ENCODE results near the gene NUP98.
"Not testable (repeated sequence)": the region's sequence is repeated elsewhere in the genome, so short reads cannot be mapped to it uniquely, and the experiment has no call there.

The NUP98 gene

DNA sequence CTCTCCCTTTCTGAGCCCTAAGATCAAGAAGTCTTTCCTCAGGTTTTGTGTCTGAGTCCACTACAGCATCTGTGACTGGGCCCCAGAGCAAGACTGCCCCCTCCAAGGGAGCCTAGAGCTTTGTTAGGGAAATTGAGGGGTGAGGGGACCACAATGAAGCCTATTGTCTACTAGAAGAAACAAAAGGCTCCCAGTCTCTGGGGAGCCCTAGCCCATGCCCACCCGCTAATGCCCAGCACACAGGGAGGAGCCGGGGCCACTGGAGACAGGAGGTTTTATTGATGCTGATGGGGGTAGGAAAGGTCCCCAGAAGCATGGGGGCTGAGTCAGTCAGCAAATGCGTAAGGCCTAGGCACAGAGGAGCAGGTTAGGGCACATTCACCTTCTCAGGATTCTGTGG lies 29.4 kb upstream of the NUP98 start:
- peak; percentile 94 for DNase-seq (ENCODE audit: low spot score)

DNA sequence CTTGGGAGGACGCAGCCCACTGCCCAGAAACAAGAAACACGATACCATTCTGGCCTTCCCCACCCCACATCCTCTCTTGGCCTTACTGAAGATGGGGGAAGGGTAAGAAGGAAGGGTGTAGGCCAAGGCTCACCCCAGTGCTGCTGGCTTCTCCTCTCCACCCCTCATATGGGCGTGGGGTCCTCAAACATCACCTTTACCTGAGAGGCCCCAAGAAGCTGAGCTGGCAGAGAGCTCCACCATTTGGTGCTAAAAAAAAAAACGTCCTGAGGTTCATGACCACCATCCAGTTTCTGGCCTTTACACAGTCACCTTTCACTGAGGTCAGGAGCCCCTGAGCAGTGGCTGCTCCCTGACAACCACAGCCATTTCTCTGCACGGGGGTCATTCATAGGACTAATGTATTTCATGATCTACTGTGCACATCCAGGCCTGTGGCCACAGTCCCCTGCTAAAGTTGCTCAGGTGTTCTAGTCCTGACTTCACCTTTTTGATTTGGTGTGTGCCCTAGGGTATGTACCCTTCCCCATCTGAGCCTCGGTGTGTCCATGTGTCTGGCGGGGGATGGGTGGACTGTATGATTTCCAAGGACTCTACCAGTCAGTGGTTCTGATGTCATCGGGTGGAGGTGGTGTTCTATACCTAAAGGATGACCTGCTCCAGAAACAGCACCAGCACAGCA lies 28.3 kb upstream of the NUP98 start:
- no peak for DNase-seq (ENCODE audit: low spot score)

DNA sequence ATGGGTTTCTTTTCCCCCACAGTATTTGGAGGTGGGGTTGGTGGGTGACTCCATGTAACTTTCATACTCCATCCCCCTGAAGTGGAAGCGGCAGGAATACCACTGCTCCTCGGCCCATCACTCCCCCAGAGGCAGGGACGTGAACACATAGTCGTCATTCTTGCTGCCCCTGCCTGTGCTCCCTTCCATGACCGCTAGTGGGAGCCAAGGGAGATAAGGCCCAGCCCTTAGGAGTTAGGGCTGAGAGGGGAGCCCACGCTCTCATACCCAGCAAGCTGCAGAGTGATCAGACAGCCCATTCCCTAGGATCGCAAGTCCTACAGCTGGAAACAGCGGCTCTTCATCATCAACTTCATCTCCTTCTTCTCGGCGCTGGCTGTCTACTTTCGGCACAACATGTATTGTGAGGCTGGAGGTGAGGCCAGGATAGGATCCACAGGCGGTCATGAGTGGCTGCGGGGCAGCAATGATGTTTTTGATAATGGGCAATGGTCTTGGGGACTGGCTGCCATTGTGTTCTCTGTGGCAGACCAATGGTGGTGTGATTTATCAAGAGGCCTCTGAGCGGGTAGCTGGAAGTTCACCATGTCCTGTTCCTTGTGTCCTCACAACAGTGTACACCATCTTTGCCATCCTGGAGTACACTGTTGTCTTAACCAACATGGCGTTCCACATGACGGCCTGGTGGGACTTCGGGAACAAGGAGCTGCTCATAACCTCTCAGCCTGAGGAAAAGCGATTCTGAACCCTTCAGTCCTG lies 27.5 kb upstream of the NUP98 start:
- peak; percentile 78 for DNase-seq (ENCODE audit: low spot score)

DNA sequence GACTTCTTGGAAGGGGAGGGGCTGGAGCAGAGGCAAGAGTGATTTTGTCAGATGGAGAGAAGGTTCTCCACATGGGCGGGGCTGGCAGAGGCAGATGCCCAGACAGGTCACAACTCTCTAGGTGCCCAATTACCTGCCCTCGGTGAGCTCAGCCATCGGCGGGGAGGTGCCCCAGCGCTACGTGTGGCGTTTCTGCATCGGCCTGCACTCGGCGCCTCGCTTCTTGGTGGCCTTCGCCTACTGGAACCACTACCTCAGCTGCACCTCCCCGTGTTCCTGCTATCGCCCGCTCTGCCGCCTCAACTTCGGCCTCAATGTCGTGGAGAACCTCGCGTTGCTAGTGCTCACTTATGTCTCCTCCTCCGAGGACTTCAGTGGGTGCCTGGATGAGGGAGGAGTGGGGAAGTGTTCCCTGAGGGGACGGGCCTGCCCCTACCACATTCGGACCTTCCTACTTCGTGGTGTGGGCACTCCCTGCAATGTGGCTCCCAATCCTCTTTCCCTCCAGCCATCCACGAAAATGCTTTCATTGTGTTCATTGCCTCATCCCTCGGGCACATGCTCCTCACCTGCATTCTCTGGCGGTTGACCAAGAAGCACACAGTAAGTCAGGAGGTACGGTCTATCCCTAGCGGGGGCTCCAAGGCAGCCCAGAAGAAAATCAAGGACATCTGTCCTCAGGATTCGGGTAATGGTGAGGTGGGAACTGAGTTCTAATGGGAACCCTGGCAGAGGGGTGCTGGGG lies 26.6 kb upstream of the NUP98 start:
- no peak for DNase-seq (ENCODE audit: low spot score)

DNA sequence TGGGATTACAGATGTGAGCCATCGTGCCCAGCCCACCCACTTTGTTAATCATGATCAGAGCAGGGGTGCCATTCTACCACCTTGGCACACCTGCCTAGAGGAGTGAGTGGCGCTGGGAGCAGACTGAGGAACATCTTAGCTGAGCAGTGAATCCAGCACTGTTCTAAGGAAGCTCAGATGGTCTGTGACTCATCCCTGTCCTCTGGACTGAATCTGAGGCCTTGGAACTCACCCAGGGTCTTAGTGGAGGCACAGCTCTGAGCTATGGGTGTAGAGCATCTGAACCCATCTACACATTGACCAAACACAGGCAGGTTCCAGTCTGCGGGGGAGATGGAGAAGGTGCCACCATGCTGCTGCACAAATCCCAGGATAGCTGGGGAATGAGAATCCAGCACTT lies 25.9 kb upstream of the NUP98 start:
- no peak for DNase-seq (ENCODE audit: low spot score)

DNA sequence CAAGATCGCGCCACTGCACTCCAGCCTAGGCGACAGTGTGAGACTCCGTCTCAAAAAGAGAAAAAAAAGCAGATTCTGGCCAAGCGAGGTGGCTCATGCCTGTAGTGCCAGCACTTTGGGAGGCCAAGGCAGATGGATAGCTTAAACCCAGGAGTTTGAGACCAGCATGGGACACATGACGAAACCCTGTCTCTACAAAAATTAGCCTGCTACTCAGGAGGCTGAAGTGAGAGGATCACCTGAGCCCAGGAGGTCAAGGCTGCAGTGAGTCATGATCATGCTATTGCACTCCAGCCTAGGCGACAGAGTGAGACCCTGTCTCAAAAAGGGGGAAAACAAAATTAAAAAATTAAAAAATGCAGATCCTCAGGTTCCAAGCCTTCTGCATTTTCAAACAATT lies 25.0 kb upstream of the NUP98 start:
- DNase-seq (ENCODE audit: low spot score) = no peak

DNA sequence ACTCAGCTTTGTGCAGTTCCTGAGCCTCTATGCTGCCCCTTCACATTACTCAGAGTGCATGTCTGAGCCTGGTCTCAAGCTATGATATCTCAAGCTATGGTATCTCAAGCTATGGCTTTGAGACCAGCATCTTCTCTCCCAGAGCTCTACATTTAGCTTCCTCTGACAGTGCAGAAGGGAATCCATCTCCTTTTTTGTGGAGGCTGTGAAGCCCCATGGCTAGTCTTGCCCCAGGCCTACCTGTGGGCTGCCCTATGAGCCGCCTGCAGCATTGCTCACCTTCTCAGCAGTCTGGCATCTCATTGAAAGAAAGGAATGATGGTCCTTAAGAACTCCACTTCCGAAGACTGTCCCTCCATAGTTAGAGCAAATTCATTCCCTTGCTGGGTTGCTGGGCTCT lies 23.6 kb upstream of the NUP98 start:
- DNase-seq (ENCODE audit: low spot score) = no peak

DNA sequence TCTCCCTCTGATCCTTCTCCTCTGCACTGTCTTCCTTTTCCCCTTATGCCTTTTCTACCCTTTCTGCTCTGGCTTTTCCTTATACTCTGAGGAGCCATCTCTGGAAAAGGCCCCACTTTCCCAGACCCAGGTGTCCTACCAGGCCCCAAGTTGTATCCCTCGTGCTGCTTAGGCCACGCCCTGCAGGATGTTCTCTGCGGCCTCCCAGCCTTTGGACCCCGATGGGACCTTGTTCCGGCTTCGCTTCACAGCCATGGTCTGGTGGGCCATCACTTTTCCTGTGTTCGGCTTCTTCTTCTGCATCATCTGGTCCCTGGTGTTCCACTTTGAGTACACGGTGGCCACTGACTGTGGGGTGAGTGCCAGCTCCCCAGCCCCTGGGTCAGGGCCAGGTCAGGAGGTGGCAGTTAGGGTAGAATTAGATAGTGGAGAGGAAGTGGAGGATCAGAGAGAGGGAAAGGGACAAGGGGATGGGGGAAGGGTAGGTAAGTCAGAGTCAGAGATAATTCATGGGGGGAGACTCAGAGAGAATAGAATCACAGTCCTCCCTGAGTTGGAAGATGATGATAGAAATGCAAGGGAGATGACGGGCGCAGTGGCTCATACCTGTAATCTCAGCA lies 19.9 kb upstream of the NUP98 start:
- no peak for DNase-seq (ENCODE audit: low spot score)

DNA sequence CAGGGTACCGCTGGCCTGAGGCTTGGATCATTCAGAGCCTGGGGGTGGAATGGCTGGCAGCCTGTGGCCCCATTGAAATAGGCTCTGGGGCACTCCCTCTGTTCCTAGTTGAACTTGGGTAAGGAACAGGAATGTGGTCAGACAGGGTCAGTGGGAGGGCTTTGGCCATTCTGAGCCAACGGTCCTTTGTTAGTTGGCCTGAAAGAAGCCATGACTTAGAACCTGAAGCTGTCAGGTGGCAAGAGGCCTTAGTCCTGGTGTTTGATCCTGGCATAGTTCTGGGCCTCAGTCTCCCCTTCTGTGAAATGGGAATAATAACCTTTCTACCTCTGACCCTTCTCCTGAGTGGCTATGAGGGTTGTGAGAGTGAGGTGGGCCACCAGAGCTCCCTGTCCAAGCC lies 19.3 kb upstream of the NUP98 start:
- no peak for DNase-seq (ENCODE audit: low spot score)

DNA sequence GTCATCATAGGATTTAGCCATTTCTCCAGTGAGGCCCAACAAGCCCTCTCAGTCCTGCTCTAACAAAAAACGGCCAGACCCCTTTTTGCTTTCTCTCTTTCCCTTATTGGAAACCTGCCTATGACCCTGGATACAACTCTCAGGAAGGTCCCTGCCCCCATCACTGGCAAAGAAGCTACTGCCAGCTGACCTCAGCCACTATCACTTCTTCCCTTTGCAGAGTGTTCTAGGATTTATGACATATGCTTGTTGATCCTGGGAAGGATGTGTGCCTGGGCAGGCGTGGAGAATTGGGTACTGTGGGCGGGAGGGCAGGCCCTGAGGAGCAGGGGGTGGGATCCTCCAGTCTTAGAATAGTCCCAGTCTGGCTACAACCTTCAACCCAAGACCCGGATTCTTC lies 18.5 kb upstream of the NUP98 start:
- no peak for DNase-seq (ENCODE audit: low spot score)

DNA sequence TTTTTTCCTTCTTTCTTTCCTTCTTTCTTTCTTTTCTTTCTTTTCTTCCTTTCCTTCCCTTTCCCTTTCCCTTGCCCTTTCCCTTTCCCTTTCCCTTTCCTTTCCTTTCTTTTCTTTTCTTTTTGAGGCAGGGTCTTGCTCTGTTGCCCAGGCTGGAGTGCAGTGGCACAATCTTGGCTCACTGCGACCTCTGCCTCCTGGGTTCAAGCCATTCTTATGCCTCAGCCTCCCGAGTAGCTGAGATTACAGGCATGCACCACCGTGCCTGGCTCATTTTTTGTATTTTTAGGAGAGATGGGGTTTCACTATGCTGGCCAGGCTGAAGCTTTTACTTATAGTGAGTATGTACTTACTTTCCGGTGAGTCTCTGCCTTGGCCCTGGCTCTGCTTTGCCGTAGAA lies 17.5 kb upstream of the NUP98 start:
- not testable (repeated sequence) for DNase-seq (ENCODE audit: low spot score)

DNA sequence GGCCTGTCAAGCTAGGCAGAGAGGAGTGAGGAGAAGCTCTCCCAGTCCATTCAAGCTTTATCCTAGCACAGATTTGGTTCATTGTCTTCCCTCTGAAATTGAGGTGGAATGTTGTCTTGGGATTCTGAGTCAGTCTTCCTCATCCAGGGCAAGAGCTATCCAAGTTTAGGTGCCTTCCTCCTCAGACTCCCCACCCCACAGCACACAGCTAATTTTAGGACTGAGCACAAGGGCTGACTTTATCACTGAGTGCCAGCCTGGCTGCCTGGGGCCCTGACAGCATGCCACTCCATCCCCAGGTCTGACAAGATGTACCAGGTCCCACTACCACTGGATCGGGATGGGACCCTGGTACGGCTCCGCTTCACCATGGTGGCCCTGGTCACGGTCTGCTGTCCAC lies 13.6 kb upstream of the NUP98 start:
- DNase-seq (ENCODE audit: low spot score) = no peak

DNA sequence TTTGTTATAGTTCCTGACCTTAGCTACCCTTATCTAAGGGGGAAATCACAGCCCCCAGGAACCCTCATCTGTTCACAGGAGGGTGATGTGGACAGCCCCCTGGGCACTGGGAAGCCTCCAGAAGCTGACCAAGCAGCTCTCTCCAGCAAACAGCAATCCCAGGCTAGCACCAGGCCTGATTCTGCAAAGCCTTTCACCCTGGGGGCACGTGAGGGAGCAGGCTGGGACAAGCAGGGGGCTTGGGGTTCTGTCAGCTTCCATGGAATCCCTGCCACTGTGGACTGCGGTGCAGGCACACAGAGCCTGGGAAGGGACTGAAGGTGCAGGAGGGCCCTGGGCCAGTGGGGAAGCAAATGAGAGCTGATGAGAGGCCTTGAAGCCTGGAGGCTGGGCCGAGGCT lies 13.1 kb upstream of the NUP98 start:
- no peak for DNase-seq (ENCODE audit: low spot score)

DNA sequence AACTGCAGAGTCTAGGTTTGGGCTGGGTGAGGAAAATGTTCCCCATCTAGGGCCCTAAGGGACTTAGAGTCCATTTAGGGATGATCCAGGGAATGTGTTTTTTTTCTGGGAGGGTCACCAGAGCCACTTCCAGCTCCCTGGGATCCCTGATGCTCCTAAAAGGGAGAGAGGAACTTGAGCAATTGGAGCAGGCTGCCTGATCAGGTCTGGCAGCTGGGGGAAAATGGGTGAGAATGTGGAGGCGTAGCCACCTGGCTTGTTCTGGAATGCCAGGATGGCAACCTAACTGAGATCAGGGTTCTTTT lies 12.2 kb upstream of the NUP98 start:
- DNase-seq (ENCODE audit: low spot score) = peak; percentile 47

DNA sequence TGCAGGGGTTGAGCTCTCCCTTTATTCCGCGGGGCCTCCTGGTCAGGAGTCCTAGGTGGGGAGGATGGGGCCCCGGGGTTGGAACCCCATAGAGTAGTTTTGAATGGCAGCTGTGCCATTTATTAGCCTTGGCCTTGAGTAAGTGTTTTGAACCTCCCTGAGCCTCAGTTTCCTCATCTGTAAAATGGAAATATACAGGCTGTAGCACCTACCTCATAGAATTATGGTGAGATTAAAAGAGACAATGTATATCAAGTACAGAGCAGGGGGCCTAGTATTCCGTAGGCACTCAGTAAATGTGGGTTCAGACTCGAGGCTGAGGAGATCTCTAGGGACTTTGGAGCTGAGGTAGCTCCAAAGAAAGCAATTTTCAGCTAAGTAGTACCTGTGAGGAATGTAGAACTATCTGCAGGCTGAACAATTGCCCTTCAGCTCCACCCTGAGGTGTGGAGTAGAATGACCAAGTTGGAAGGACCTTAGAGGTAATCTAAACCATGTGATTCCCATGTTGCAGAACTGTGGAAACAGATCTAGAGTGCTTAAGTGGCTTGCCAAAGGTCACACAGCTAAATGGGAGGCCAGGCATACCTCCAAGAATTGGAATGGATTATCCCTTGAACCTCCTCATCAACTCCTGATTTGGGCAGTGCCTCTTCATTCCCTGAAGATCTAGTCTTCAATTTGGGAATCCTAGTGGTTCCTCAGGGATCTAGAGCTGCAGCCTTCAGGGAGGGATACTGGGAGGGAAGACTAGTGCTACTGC lies 11.7 kb upstream of the NUP98 start:
- DNase-seq (ENCODE audit: low spot score) = no peak

DNA sequence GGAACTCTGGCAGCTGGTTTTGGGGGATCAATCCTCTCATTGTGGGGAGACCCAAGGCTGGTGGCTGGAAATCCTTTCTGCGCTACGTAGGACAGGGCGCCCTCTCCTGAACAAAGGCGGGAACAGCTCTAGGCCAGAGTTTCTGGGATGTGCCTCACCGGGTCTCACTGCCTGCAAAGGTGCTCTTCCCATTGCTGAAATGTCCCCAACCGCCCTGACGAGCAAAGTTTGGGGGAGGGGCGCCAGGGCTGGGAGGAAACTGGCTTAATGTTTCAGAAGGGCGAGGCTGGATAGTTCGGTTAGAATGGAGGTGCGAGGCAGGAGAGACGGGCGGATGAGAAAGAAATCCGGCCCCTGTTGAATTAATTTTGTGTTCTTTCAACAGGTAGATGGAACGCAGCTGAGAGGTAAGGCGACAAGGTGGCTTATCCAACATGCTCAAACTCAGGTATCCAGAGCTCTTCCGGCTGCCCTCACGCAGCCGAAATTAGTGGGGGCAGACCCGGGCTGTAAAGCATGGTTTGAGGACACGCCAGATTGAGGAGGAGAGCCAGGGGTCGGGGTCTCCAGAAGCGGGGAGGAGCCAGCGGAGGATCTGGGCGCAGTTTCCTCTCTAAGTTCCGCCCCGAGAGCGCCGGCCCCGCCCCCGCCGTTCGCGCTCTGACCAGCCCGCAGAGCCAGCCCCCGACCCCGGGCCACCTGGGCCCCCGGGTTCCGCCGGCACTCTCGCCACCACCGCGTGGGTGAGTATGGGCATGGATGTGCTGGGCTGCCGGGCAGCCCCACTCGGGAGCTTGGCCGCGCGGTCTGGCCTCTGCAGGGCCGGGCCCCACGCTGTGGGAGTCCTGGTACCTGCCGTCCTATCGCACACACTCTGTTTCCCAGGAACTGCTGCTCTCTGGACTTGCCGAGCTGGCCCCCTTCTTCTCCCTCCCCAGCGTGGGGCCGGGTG lies 10.8 kb upstream of the NUP98 start, which contains the start of gene PGAP2:
TSS of gene PGAP2 (plus strand) at position 652 of the 952 bp plus-strand sequence. CDS start 2,700 bp downstream, outside the sequence.
- DNase-seq (ENCODE audit: low spot score) = peak; percentile 81

DNA sequence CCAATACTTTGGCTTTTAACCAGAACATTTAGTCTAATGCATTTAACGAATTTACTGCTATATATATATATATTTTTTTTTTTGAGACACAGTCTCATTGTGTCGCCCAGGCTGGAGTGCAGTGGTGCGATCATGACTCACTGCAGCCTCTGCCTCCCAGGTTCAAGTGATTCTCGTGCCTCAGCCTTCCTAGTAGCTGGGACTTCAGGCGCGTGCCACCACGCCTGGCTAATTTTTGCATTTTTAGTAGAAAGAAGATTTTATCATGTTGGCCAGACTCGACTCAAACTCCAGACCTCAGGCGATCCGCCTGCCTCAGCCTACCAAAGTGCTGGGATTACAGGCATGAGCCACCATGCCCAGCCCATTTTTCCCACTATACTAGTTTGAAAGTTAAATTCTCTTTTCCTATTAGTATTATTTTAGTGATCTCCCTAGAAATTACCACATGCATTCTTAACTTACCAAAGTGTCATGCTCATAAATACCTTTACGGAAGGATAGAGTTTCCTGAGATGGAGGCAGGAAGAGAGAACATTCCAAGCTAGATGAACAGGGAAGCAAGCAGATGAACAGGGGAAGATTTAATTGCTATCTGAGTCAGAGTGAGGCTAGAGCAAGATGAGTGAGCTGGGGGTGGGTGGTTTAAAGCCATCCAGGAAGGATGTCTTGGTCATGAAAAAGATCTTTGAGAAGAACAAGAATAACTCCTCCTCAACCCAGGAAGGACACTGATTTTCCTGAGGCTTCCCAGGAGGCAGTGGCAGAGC lies 6.6 kb upstream of the NUP98 start:
- DNase-seq (ENCODE audit: low spot score) = no peak

DNA sequence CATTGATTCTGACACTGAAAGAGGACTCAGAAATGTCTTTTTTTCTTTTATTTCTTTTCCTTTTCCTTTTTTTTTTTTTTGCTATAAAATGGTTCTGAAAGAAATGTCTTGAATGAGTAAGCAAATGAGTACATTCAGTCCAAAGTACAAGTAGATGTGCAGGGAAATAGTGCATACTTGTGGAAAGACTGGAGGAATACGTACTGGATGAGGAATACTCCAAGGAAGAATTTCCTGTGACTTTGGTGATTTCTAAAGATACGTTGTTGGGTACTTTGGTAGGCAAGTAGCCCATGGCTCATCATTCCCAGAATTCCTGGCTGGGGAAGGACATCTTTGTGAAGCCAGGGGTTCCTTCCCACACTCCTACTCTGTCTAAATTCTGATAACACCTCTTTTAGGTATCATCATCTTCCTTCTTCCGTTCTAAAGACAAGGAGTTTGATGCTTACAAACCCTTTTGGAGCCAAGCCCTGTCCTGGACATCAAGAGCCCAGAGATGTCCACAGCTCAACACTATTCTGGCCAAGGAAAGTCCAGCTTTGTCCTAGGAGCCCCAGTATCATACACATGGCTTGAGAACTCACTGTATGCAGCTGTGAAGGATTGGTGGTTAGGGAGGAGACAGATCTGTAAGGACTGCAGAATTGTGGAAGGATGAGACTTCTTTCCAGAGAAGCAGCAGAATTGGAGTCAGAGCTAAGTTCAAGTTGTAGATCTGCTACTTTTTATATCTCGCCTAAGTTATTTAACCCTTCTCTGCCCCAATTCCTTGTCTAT lies 4.8 kb upstream of the NUP98 start:
- DNase-seq (ENCODE audit: low spot score) = no peak

DNA sequence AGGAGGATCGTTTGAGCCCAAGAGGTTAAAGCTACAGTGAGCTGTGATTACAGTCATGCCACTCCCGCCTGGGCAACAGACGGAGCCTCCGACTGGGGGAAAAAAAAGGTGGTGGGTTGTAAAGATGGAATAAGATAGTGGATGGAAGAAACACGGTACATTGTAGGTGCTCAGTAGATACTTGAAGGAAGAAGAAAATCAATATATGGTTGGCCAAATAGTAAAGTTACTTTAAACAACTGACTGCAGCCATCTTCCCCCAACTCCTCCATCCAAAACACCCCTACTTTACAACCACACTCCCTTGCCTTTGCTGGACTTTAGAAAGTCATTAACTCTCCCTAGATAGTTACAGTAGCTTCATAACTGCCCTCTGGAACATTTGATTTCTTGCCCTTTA lies 2.5 kb upstream of the NUP98 start:
- no peak for DNase-seq (ENCODE audit: low spot score)
